Endothelial cell of umbilical vein (primary cell): ENCODE results near the gene TAS1R1. TPM values are rescaled to one million over a fixed set of nuclear protein-coding genes. Genes with fewer than 3 reads are reported as not detected.

Experiments used
- BruUV-seq: library from RNA; stranded (reverse); fragments of 400-500 nt; replicated peaks from 2 replicates; lab custom pipeline; 2021; lab: Mats Ljungman, UMichigan
- CTCF ChIA-PET: fragments of 300-600, 350-600 bp; sonication (Branson Sonifier 250); formaldehyde crosslinking; loops from one replicate; lab custom pipeline; 2021; ENCODE audit warnings: antibody characterized with exemption, inconsistent platforms; lab: Charles Lee
- POLR2A ChIA-PET: fragments of 300-600, 350-600 bp; sonication (Branson Sonifier 250); formaldehyde crosslinking; loops from one replicate; lab custom pipeline; 2021; ENCODE audit warnings: antibody characterized with exemption, inconsistent platforms; lab: Charles Lee
- DNase-seq: peaks from one replicate; pipeline ENCODE4 v3.0.0-alpha.2; 2011; ENCODE audit warnings: low read depth, low spot score
- FAIRE-seq: peaks from 2 replicates; lab custom pipeline; 2011; peaks lifted over from hg19 to GRCh38; lab: Jason Lieb, UNC
- H2AFZ ChIP-seq: 2 replicates; pipeline ENCODE4 v1.6.0; 2012; ENCODE audit warnings: low read depth, low read length, control low read depth, inconsistent platforms
- H3K27ac ChIP-seq: 2 replicates; pipeline ENCODE4 v1.5.1; 2011; ENCODE audit warnings: low read depth, mild to moderate bottlenecking, control low read depth, low read length, moderate library complexity; ENCODE audit not compliant: insufficient read depth
- H3K27me3 ChIP-seq, 2 experiments: 2 replicates each; pipeline versions ENCODE4 v1.6.0 to v1.6.1; 2011; ENCODE audit warnings: low read length in 2 of 2, mixed read lengths in 1 of 2; ENCODE audit not compliant: control insufficient read depth in 2 of 2, insufficient read depth in 2 of 2
- H3K36me3 ChIP-seq, 2 experiments: 2 replicates in 1 of 2; 3 replicates in 1 of 2; pipeline ENCODE4 v1.5.1; 2011; ENCODE audit warnings: low read length in 2 of 2, mild to moderate bottlenecking in 1 of 2, moderate library complexity in 1 of 2; ENCODE audit not compliant: control insufficient read depth in 2 of 2, insufficient read depth in 2 of 2; ENCODE audit errors: extremely low read depth in 1 of 2
- H3K4me1 ChIP-seq: 3 replicates; pipeline ENCODE4 v1.5.1; 2011; ENCODE audit warnings: mild to moderate bottlenecking, low read length; ENCODE audit not compliant: control insufficient read depth, insufficient read depth; ENCODE audit errors: extremely low read depth
- H3K4me2 ChIP-seq: 2 replicates; pipeline ENCODE4 v1.6.1; 2011; ENCODE audit warnings: low read length, control low read depth, mixed read lengths; ENCODE audit not compliant: insufficient read depth
- H3K4me3 ChIP-seq, 3 experiments: fragments of 200-600 bp in 1 of 3; sonication (generic), shearing (Covaris generic) in 1 of 3; replicated peaks in 1 of 3; 2 replicates each; pipeline ENCODE4 v1.5.1; 2011 to 2016; ENCODE audit warnings: control low read depth in 3 of 3, low read length in 3 of 3, mild to moderate bottlenecking in 2 of 3, inconsistent platforms in 1 of 3, low read depth in 1 of 3, moderate library complexity in 1 of 3; ENCODE audit not compliant: insufficient read depth in 1 of 3
- H3K79me2 ChIP-seq: 2 replicates; pipeline ENCODE4 v1.6.0; 2012; ENCODE audit warnings: low read length, inconsistent platforms; ENCODE audit not compliant: control insufficient read depth, insufficient read depth
- H3K9ac ChIP-seq: replicated peaks from 2 replicates; pipeline ENCODE3; 2011; ENCODE audit warnings: low read length, control low read depth; ENCODE audit not compliant: insufficient read depth; ENCODE audit errors: extremely low read depth
- H3K9me1 ChIP-seq: replicated peaks from 3 replicates; pipeline ENCODE4 v1.6.0; 2011; ENCODE audit warnings: mild to moderate bottlenecking, low read length; ENCODE audit not compliant: control insufficient read depth, insufficient read depth; ENCODE audit errors: extremely low read depth
- H3K9me3 ChIP-seq: replicated peaks from 2 replicates; pipeline ENCODE4 v1.5.1; 2012; ENCODE audit warnings: low read length, inconsistent platforms; ENCODE audit not compliant: control insufficient read depth, insufficient read depth
- H4K20me1 ChIP-seq: replicated peaks from 2 replicates; pipeline ENCODE3; 2011; ENCODE audit warnings: mild to moderate bottlenecking, low read length; ENCODE audit not compliant: control insufficient read depth, insufficient read depth; ENCODE audit errors: extremely low read depth
- EZH2 ChIP-seq: IDR thresholded peaks from 2 replicates; pipeline ENCODE4 v1.6.1; 2012; ENCODE audit warnings: borderline replicate concordance, low read depth, mild to moderate bottlenecking, moderate library complexity, low read length, inconsistent platforms; ENCODE audit not compliant: severe bottlenecking
- FOS ChIP-seq: IDR thresholded peaks from 2 replicates; pipeline ENCODE4 v1.6.1; 2011; ENCODE audit warnings: mild to moderate bottlenecking, low read length, moderate library complexity, borderline replicate concordance; ENCODE audit not compliant: insufficient read depth
- GATA2 ChIP-seq: IDR thresholded peaks from 2 replicates; pipeline ENCODE4 v1.7.0; 2011; ENCODE audit warnings: low read depth, mild to moderate bottlenecking, moderate library complexity, mixed read lengths, low read length; ENCODE audit not compliant: insufficient read length, insufficient read depth
- JUN ChIP-seq: IDR thresholded peaks from 2 replicates; pipeline ENCODE4 v1.6.1; 2011; ENCODE audit warnings: borderline replicate concordance, low read depth; ENCODE audit not compliant: insufficient read length, insufficient read depth
- MAX ChIP-seq: IDR thresholded peaks from 2 replicates; pipeline ENCODE4 v1.6.1; 2011; ENCODE audit not compliant: insufficient read depth, insufficient read length
- MYC ChIP-seq: IDR thresholded peaks from one replicate; pipeline ENCODE4 v1.6.1; 2011; ENCODE audit warnings: mild to moderate bottlenecking, low read depth, low read length
- POLR2A ChIP-seq: IDR thresholded peaks from 2 replicates; pipeline ENCODE4 v1.6.1; 2012; ENCODE audit warnings: low read depth, mild to moderate bottlenecking, control low read depth, low read length
- POLR2AphosphoS5 ChIP-seq: IDR thresholded peaks from 2 replicates; pipeline ENCODE4 v1.6.1; 2012; ENCODE audit warnings: low read depth, mild to moderate bottlenecking, control low read depth, low read length, moderate library complexity; ENCODE audit not compliant: insufficient read depth
- dilution Hi-C: fragments of 300-500 bp; cut with MboI; formaldehyde crosslinking; loops from one replicate; pipeline ENCODE4 v1.15.0; 2019; ENCODE audit warnings: low sequenced_read_pairs; ENCODE audit not compliant: extremely low pct_ligation_motif_present
- intact Hi-C: fragments of 100-400 bp; cut with micrococcal nuclease; formaldehyde crosslinking; loops from one replicate; pipeline ENCODE4 v1.10.0; 2022
- polyA plus RNA-seq, 4 experiments: library from polyadenylated mRNA; depleted of rRNA in 3 of 4; stranded (reverse) in 3 of 4; unstranded in 1 of 4; fragments of >200 nt; gene quantifications; 2 replicates each; pipeline versions ENCODE4 v1.2.1 to v1.2.3, GENCODE V29; 2011 to 2012; ENCODE audit warnings: missing spikeins in 1 of 4
- total RNA-seq: library from RNA; stranded (reverse); gene quantifications from 2 replicates; pipeline ENCODE4 v1.2.3, GENCODE V29; 2021
- TF ChIP-seq, protein P1 (sequence below), 2 donors: IDR thresholded peaks; 1 replicate in 1 of 2; 2 replicates in 1 of 2; pipeline ENCODE4 v1.5.1; 2011; ENCODE audit warnings: low read length in 2 of 2, mild to moderate bottlenecking in 2 of 2, moderate library complexity in 2 of 2, control low read depth in 1 of 2, inconsistent platforms in 1 of 2, low read depth in 1 of 2; ENCODE audit not compliant: insufficient read depth in 1 of 2; ENCODE audit errors: extremely low read depth in 1 of 2

The TAS1R1 gene
- total and polyA plus RNA-seq, 2 donors (not counting 3 experiments of a cell fraction or from before 2014, with no cell fraction given): not detected

DNA sequence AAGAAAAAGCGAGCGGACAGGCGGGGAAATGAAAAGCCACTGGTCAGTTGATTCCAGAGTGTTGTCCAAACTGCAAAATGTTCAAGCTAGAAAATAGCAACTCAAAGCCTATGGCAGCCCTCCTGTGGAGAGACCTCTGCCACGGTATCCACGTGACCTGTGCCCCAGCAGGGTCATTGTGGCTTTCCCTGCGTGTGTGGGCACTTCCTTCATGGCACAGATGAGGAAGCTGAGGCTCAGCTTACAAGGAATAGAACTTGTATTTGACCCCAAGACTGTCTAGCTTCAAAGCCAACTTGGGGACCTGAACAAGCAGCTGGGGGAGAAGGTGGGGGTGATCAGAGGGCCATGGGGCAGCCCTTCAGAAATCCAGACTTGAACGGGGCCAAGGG is 48.1 kb upstream of the TAS1R1 start:
- POLR2A ChIA-PET: no interaction called here
- Histone ChIP-seq H3K9me1 (no peaks in the 10 kb centered on the region), H3K27me3 (no peaks in the 10 kb centered on the region), H3K27ac (no peak overlapping the region), H3K9me3 (no peaks in the 10 kb centered on the region), H3K4me3 (no peak overlapping the region), H3K79me2 (no peaks in the 10 kb centered on the region), H3K9ac (no peak overlapping the region), H3K4me2 (no peak overlapping the region), H3K36me3 (no peaks in the 10 kb centered on the region), H3K4me1 (no peaks in the 10 kb centered on the region), H2AFZ (no peak overlapping the region), H4K20me1 (no peaks in the 10 kb centered on the region)
- dilution Hi-C loops (no loop called here), intact Hi-C loops (no loop called here)
- FAIRE-seq (no peak), DNase-seq (no peak)
- TF ChIP-seq EZH2: no peak
- TF ChIP-seq GATA2: no peak
- TF ChIP-seq, protein P1, sequence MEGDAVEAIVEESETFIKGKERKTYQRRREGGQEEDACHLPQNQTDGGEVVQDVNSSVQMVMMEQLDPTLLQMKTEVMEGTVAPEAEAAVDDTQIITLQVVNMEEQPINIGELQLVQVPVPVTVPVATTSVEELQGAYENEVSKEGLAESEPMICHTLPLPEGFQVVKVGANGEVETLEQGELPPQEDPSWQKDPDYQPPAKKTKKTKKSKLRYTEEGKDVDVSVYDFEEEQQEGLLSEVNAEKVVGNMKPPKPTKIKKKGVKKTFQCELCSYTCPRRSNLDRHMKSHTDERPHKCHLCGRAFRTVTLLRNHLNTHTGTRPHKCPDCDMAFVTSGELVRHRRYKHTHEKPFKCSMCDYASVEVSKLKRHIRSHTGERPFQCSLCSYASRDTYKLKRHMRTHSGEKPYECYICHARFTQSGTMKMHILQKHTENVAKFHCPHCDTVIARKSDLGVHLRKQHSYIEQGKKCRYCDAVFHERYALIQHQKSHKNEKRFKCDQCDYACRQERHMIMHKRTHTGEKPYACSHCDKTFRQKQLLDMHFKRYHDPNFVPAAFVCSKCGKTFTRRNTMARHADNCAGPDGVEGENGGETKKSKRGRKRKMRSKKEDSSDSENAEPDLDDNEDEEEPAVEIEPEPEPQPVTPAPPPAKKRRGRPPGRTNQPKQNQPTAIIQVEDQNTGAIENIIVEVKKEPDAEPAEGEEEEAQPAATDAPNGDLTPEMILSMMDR (IDR thresholded peaks at IDR 0.05; ENCODE audit: extremely low read depth in 1 of 2, insufficient read depth in 1 of 2, low read depth in 1 of 2, low read length in 2 of 2): no peak
- TF ChIP-seq JUN: no peak
- TF ChIP-seq FOS: no peak
- CTCF ChIA-PET: interaction anchor here (0.7 to 3.5 kb wide), 6 partner anchors 14 to 139 kb away, joined by 3 to 28 read pairs (median 3); no protein-coding TSS in a partner anchor
- BruUV-seq: no TSS peak

DNA sequence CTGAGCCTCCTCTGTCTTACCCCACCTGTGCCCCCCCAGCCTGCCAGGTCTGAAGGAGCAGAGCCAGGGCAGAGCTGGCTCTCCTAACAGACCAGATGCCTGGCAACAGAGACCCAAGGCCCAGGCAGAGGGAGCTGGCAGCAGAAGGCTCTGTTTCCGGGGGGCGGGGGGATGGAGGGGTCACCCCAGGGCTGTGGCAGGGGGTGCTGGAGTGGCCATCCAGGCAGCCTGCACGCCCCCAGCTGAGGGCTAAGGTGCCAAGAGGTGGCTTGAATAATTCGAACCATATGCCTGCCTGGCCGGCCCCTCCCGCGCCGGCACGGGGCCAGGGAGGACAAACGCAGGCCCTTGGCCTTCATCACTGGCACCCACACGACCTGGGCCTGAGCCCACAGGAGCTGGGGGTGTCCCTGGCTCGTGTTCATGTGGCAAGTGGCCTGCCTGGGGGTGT is 47.6 kb upstream of the TAS1R1 start:
- H3K4me1 ChIP-seq: no peaks in the 10 kb centered on the region
- BruUV-seq: no TSS peak
- CTCF ChIA-PET: interaction anchor here (0.7 to 3.5 kb wide), 6 partner anchors 14 to 139 kb away, joined by 3 to 28 read pairs (median 3); no protein-coding TSS in a partner anchor

More for the DNA sequence above, 47.6 kb upstream of the TAS1R1 start:
- FAIRE-seq (no peak), DNase-seq (no peak)
- Histone ChIP-seq H3K27ac (no peak overlapping the region), H3K27me3 (no peaks in the 10 kb centered on the region), H3K9me1 (no peaks in the 10 kb centered on the region), H3K79me2 (no peaks in the 10 kb centered on the region), H3K4me2 (no peak overlapping the region), H3K9ac (no peak overlapping the region), H3K9me3 (no peaks in the 10 kb centered on the region), H2AFZ (no peak overlapping the region), H3K36me3 (no peaks in the 10 kb centered on the region), H3K4me3 (no peak overlapping the region), H4K20me1 (no peaks in the 10 kb centered on the region)
- TF ChIP-seq FOS (no peak), MYC (no peak), MAX (no peak), POLR2AphosphoS5 (no peak), EZH2 (no peak), GATA2 (no peak), JUN (no peak), POLR2A (no peak)
- TF ChIP-seq, protein P1 (IDR thresholded peaks at IDR 0.05; ENCODE audit: extremely low read depth in 1 of 2, insufficient read depth in 1 of 2, low read depth in 1 of 2, low read length in 2 of 2): no peak
- POLR2A ChIA-PET: no interaction called here
- intact Hi-C loops (no loop called here), dilution Hi-C loops (no loop called here)
